ENCODE data around the gene AKT1.
"Not testable (repeated sequence)": the region's sequence is repeated elsewhere in the genome, so short reads cannot be mapped to it uniquely, and the experiment has no call there.

The AKT1 gene

DNA sequence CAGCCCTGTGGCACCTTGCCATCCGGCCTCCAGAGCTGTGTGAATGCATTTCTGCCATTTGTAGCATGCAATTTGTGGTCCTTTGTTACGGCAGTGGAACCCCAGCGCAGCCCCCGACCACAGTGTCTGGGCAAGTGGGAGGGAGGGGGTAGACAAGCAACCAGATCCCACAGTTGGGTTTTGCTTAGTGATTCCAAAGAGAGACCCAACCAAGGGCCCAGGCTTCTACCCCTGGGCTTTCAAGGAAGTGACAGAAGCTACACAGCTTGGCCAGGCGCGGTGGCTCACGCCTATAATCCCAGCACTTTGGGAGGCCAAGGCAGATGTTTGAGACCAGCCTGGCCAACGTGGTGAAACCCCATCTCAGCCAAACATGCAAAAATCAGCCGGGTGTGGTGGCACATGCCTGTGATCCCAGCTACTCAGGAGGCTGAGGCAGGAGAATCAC lies 23.2 kb upstream of the AKT1 start:
- no peak for DNase-seq (ENCODE audit: low read depth)

DNA sequence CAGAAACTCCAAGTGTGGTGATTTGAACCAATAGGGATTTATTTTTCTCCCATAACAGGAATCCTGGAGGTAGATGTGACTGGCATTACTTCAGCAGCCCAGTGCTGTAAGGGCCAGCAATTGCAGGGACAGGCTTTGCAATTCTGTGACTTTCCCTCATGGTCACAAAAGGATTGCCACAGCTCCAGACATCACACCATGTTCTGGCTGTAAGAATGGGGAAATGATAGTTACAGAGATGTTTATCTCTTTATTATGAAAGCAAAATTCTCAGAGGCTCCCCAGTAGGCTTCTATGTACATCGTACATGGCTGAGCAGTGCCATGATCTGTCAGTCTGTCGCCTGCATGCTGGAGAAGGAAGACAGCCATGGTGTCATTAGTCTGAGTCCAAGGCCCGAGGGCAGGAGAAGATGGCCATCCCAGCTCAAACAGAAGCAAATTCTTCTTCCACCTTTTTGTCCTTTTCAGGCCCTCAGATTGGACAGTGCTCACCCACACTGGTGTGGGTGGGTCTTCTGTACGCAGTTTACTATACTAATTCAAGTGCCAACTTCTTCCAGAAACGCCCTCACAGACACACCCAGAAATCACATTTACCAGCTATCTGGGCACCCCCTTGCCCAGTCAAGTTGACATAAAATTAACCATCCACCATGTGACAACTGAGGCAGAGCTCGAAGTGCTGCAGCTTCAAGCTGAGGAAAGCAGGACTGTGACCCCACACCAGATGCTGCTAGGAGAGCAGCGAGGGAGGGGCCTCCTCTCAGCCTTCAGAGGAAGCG lies 22.6 kb upstream of the AKT1 start:
- DNase-seq (ENCODE audit: low read depth) = no peak

DNA sequence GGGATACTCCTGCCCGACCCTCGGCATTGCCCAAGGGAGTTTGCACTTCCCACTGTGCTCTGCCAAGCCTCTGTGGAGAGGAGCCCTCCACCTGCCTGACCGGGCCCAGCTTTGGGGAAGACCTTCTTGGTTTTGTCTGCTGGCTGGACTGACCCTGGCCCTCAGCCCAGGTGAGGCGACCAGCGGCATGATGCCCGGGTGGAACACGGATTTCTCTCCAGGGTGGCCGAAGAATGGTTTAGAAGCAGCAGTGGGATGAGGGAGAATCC lies 21.0 kb upstream of the AKT1 start:
- no peak for DNase-seq (ENCODE audit: low read depth)

DNA sequence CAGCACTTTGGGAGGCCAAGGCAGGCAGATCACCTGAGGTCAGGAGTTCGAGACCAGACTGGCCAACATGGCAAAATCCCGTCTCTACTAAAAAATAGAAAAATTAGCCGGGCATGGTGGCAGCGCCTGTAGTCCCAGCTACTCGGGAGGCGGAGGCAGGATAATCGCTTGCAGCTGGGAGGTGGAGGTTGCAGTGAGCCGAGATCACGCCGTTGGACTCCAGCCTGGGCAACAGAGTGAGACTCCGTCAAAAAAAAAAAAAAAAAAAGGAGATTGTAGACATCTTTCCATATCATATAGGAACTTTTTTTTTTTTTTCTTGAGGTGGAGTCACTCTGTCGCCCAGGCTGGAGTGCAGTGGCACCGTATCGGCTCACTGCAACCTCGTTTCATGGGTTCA lies 19.2 kb upstream of the AKT1 start:
- DNase-seq (ENCODE audit: low read depth) = not testable (repeated sequence)

DNA sequence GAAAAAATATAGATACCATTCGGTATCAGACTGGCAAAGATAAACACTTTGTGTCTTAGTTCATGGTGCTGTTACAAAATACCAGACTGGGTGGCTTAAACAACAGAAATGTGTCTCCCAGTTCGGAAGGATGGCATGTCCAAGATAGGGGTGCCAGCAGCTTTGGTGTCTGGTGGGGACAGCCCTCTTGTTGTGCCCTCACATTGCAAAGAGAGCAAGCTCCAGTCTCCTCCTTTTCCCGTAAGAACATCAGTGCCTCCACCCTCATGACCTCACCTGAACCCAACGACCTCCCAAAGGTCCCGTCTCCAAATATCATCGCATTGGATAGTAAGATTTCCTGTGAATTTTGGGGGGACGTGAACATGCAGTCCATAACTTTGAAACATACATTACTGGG lies 17.7 kb upstream of the AKT1 start:
- no peak for DNase-seq (ENCODE audit: low read depth)

DNA sequence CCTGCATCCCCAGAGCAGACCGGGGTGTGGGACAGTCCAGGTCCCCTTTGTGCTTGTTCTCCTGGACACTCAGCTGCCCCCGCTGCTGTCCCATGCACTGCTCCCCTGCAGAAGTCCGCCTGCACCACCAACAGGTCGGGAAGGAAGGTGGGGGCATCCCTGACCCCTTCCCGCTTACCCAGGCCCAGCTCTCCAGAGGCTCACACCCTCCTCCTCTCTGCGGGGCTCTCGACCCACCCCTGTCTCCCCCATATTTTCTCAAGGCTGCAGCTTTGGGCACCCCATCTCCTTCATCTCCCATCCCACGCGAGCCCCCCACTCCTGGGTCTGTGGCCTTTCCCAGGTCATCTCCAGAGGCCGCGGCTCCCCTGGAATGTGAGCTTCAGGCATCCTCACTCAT lies 14.8 kb upstream of the AKT1 start:
- DNase-seq (ENCODE audit: low read depth) = no peak

DNA sequence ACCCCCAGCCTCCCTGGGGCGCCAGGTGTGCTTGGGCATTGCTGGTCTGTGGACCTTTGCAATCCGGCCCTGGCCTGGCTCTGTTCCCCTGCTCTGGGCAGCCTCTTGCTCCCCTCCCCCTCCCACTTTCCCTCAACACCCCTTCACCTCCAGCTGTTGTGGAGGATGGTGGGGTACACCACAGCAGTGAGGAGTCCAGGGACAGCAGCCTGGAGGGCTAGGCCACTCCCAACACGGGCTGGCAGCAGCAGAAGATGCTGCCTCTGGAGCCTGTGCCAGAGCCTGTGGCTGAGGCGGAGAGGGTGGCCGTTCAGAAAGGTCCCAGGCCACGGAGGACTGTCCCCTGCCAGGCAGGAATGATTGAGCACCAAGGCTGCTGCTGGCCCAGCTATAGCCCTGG lies 12.9 kb upstream of the AKT1 start:
- no peak for DNase-seq (ENCODE audit: low read depth)

DNA sequence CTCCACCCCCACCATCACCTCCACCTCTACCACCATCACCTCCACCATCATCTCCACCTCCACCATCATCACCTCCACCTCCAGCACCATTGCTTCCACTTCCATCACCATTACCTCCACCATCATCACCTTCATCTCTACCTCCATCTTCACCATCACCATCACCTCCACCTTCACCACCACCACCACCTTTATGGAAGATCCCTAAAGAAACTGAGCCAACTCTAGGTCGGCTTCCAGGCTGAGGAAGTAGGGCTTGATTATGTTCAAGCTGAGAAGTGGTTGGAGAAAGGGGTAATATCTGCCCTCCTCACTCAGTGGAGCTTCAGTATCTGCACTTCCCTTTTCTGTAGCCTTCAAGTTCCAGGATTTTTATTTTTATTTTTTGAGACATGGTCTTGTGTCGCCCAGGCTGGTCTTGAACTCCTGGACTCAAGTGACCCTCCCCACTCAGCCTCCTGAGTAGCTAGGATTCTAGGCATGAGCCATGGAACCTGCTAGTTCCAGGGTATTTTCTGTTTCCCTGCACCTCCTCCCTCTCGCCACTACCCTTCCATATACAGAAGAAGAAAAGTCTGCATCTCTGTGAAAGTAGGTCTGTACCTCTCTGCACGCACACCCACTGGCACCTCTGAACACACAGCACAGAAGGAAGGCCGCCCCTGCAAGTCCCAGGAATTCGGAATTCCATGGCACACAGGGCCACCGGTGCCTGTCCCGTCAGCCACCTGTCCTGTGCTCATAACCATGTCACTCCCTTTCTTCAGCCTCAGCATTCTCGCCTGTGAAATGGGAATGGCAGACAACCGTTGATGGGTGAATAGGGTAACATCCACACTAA lies 11.3 kb upstream of the AKT1 start:
- DNase-seq (ENCODE audit: low read depth) = no peak

DNA sequence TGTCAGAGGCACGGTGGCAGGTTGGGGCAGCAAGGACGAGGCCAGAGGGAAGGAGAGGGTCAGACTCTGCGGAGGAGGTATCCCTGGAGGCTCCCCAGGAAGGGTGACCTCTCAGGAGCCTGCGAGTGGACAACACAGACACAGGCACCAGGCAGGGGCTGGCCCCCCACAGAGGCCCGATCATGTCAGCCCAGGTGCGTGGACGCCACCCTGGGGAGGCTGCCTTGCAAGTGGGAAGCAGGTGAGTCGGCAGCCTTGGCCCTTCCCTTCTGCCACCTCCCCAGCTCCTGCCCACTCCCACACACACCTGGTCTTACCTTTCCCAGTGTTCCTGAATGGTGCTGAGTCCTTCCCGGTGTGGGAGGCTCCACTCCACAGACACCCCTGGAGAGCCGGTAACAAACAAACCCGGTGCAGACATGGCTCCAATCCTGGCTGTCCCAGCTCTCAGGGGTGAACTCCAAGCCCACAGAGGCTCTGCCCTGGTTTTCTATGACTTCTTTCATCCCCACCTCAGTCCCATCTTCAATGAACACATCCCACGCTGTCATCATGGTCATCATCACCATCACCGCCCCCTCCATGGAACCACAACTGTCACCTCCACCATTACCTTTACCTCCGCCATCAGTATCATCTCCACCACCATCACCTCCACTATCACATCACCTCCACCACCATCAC lies 10.5 kb upstream of the AKT1 start:
- DNase-seq (ENCODE audit: low read depth) = no peak

DNA sequence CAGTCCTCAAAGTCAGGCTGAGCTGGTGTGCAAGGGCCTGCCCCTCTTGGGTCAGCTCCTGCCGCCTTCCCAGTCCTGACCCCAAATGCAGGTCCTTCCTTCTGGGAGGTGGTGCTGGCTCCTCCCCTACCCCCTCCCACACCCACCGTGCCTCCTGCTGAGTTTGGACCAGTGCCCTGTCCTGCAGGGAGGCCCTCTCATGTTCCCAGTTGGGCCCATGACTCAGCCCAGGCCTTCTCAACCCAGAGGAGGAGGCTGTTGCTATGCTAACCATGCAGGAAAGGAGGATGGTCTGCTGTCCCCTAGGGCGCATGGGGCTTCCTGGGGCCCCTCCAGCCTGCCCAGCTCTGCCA lies 9.8 kb upstream of the AKT1 start:
- DNase-seq (ENCODE audit: low read depth) = peak; percentile 80

DNA sequence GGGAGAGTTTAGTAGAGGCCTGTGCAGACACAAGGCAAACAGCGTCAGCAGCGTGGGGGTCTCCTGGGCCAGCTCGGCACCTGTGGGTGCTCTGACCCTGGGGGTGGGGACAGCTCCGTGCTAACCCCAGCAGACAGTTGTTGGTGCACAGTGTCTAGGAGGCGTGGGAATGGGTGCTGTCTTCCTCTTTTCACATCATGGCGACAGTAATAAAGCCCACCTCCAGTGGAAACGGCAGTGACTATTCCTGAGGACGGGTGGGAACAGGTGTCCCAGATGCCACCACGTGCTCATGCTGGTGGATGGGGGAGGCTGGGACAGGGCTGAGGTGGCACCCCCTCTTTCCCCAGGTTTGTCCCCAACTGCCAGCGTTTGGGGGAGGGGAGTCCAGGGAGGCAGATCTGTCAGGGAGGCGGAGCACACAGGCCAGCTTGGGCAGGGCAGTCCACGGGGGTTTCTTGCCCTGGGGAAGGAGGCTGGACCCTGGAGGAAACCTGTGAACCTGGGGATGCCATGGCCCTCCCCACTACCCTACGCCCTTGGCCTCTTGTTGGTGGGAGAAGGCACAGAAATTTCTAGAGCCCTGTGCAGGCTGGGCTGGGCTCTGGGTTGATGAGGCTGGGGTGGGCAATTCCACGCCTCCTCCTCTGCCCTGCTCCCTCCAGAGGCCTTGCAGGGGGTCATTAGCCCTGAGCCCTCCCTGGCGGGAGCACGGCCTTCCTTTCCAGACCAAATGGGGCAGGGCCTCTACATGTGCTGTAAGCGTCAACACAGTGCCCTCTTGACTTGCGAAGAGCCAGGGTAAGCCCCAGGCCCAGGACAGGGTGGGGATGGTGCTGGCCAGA lies 9.2 kb upstream of the AKT1 start:
- no peak for DNase-seq (ENCODE audit: low read depth)

DNA sequence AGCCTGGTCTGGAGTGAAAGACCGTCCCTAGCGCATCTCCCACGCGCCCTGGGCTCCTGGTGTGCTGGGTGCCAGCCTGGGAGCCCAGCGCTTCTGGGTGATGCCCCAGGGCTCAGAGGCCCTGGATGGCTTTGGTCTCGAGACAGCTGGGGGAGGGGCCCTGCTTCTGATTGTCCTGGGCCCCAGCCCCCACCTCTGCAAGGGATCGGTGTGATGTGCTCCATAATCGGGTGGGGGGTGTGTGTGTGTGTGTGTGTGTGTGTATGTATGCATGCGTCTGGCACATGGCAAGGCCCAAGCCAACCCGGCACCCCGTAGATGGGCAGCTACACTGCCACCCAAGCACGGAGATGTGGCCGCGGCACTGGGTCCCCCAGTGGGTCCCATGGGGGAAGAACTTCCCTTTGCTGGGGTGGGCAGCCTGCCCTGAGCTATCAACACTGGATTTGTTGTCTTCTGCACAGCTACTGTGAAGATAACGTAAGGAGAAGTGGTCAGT lies 8.4 kb upstream of the AKT1 start:
- DNase-seq (ENCODE audit: low read depth) = peak; percentile 43

DNA sequence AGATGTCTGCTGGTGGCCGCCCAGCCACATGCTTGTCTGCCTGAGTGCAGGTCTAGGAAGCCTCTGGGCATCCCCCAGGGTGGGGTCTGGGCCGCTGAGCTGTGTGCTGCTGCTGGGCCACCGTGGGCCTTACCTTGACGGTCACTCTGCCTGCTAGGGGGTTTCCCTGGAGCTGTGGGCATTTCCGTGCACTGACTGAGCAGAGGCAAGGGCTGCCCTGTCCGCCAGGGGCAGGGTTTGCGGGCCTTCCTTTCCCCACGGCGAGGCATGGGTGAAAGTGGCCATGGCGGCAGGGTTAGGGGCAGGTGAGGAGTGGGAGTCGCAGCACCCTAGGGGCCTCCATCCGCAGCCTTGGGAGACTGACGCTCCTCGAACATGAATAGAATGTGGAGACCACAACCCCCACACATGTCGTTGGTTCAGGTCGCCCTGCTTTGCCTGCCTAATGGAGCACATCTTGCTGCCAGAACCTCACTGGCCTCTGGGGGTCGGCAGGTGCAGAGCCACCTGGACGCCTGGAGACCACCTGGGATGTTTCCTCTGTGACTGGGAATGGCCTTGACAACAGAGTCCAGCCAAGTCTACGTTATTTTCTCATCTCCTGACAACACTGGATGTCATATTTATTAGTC lies 7.8 kb upstream of the AKT1 start:
- no peak for DNase-seq (ENCODE audit: low read depth)

DNA sequence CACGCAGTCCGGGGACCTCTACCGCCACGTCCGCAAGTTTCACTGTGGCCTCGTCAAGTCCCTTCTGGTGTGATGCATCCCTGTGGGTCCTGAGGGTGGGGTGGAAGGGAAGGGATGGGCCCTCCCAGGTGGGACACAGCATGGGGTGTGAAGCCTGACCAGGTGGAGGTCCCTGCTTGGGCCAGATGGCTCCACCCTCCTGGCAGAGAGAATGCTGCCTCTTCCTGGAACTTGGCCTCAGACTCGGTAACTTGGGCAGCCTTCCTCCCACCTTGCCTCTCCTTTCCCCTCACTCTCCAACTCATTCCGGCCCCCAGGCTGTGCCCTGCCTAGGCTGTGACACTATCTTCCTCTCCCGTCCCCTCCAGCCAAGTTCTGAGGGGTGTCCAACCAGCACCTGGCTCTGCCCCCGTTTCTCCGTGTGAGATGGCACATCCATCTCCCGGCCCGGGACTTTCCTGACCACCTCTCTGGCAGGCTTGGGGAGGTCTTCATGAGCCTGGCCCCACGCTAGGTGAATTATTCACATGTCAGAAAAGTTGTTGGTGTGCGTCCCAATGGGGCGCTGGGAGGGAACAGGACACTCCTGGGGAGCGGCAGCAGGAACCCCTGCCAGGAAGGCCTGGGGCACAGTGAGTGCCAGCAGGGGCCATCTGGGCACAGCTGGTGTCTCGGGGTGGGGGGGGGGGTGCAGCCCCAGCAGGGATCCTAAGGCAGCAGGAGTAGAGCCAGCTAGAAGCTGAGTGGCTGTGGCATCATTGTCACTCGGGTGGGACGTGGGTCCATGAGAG lies 7.0 kb upstream of the AKT1 start:
- DNase-seq (ENCODE audit: low read depth) = no peak

DNA sequence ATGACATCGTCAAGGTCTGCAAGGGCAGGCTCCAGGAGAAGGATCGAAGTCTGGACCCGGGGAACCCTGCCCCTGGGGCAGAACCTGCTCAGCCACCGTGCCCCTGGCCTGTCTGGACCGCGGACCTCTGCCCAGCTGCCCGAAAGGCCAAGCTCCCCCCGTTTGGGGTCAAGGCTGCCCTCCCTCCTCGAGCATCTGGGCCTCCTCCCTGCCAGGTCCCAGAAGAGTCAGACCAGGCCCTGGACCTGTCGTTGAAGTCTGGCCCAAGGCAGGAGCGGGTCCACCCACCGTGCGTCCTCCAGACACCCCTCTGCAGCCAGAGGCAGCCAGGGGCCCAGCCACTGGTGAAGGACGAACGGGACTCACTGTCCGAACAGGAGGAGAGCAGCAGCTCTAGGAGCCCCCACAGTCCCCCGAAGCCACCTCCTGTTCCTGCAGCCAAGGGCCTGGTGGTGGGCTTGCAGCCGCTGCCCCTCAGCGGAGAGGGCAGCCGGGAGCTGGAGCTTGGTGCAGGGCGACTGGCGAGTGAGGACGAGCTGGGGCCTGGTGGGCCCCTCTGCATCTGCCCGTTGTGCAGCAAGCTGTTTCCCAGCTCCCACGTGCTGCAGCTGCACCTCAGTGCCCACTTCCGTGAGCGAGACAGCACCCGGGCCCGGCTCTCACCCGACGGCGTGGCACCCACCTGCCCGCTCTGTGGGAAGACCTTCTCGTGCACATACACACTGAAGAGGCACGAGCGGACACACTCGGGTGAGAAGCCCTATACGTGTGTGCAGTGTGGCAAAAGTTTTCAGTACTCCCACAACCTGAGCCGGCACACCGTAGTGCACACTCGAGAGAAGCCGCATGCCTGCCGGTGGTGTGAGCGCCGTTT lies 6.2 kb upstream of the AKT1 start:
- DNase-seq (ENCODE audit: low read depth) = no peak

DNA sequence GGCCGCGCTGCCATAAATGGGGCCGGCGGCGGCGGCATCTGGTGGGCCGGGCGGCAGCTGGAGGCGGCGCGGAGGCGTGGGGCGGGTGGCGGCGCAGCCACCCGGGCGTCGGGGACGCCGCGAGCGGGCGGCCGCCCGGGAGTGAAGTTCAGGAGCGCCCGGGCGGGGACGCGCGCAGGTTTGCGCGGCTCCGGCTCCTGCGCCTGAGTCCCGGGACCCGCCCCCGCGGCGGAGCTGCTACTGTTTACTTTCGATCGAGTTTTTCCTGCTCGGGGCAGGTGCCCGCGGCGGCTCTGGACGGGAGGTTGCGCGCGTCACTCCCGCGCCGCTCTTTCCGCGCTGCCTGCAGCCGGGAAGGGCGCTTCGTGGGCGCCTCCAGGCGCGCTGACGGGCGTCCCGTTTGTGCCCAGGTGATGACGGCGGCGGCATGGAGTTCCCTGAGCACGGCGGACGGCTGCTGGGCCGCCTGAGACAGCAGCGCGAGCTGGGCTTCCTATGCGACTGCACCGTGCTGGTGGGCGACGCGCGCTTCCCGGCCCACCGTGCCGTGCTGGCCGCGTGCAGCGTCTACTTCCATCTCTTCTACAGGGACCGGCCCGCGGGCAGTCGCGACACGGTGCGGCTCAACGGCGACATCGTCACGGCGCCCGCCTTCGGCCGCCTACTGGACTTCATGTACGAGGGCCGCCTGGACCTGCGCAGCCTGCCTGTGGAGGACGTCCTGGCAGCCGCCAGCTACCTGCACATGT lies 5.4 kb upstream of the AKT1 start, which contains the start of gene ZBTB42:
TSS of gene ZBTB42 (plus strand) at position 331 of the 749 bp plus-strand sequence. CDS start at position 428, 97 bp downstream.
- peak; percentile 48 for DNase-seq (ENCODE audit: low read depth)

DNA sequence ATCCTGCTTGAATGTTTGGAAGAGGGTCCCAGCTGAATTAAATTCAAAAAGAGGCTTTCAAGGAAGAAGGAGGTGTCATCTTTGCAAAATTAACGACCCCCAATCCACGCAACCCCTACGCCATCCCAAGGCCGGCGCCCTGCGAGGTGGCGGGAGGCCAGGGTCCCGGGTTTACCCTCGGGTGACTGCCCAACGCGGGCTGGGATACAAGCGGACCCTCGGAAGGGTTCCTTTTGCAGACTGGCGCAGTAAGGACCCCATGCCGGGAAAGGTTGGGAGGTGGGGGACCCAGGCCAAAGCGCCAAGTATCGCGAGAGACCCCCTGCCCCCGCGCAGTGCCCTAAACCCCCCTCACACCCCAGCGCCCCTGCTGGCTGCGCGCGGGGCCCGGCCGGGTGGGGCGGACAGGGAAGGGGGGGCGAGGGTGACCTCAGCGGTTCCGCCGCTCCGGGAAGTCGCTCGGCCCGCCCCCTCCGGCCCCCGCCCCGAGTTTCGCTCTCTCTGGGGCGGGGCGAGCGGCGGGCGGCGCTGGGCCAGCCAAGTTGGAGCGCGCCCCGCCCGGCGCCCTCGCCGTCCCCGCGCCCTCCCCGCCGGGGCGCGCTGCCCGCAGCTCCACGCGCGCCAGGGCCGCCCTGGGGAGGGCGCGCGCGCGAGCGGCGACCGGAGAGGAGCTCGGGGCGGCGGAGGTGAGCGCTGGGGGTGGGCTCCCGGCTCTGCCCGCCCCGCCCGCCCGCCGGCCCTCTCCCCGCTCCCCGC lies 4.6 kb upstream of the AKT1 start:
- peak; percentile 53 for DNase-seq (ENCODE audit: low read depth)
